ENCODE results near the gene FAM193B.

FAM193B gene

GRCh38 chr5:177557796-177558195, 3.4 kb upstream of the FAM193B start (continued):
- no peak for TF ChIP-seq TSHZ2 (CRISPR knock-in tag; IDR thresholded peaks at IDR 0.05)

- no peak for ATAC-seq
- no peak for TF ChIP-seq TOX (CRISPR knock-in tag; IDR thresholded peaks at IDR 0.05; ENCODE audit: borderline replicate concordance)
- no peak for TF ChIP-seq TCF4 (CRISPR knock-in tag; IDR thresholded peaks at IDR 0.05; ENCODE audit: borderline replicate concordance)
- no peak for TF ChIP-seq CREB5 (CRISPR knock-in tag; IDR thresholded peaks at IDR 0.05; ENCODE audit: low read depth)
- no peak for TF ChIP-seq ZC3H10 (CRISPR knock-in tag; IDR thresholded peaks at IDR 0.05)
- no peak for TF ChIP-seq SNAI2 (CRISPR knock-in tag; IDR thresholded peaks at IDR 0.05)
- no peak for TF ChIP-seq ZNF565 (CRISPR knock-in tag; conservative IDR thresholded peaks at IDR 0.05; ENCODE audit: low read depth)
- TF ChIP-seq PPARA (CRISPR knock-in tag; IDR thresholded peaks at IDR 0.05; ENCODE audit: borderline replicate concordance), result no peak
- TF ChIP-seq ZNF70 (CRISPR knock-in tag; IDR thresholded peaks at IDR 0.05), result no peak
- TF ChIP-seq CSRNP3 (CRISPR knock-in tag; IDR thresholded peaks at IDR 0.05), result no peak
- TF ChIP-seq CSDC2 (CRISPR knock-in tag; IDR thresholded peaks at IDR 0.05), result no peak
- TF ChIP-seq RARB (CRISPR knock-in tag; IDR thresholded peaks at IDR 0.05), result no peak
- TF ChIP-seq PATZ1 (CRISPR knock-in tag; IDR thresholded peaks at IDR 0.05; ENCODE audit: borderline replicate concordance), result no peak
- no peak for TF ChIP-seq ESRRG (CRISPR knock-in tag; IDR thresholded peaks at IDR 0.05)
- TF ChIP-seq POU6F1 (CRISPR knock-in tag; IDR thresholded peaks at IDR 0.05; ENCODE audit: borderline replicate concordance, low read depth), result no peak
- TF ChIP-seq GLIS3 (CRISPR knock-in tag; IDR thresholded peaks at IDR 0.05), result no peak
- no peak for TF ChIP-seq BACH2 (CRISPR knock-in tag; IDR thresholded peaks at IDR 0.05; ENCODE audit: borderline replicate concordance)
- TF ChIP-seq OSR1 (CRISPR knock-in tag; IDR thresholded peaks at IDR 0.05), result no peak
- no peak for TF ChIP-seq ISL1 (CRISPR knock-in tag; IDR thresholded peaks at IDR 0.05)
- no peak for TF ChIP-seq ARNTL (CRISPR knock-in tag; IDR thresholded peaks at IDR 0.05; ENCODE audit: borderline replicate concordance, low read depth)
- no peak for TF ChIP-seq ZFP3 (CRISPR knock-in tag; IDR thresholded peaks at IDR 0.05)
Measured at GRCh38 chr5:177557041-177557647, 2.8 kb upstream of the FAM193B start.

GRCh38 chr5:177555665-177556064, 1.3 kb upstream of the FAM193B start:
- ATAC-seq, result no peak
- no peak for TF ChIP-seq CSDC2 (CRISPR knock-in tag; IDR thresholded peaks at IDR 0.05)
- no peak for TF ChIP-seq TOX (CRISPR knock-in tag; IDR thresholded peaks at IDR 0.05; ENCODE audit: borderline replicate concordance)
- TF ChIP-seq OSR1 (CRISPR knock-in tag; IDR thresholded peaks at IDR 0.05), result no peak
- TF ChIP-seq CSRNP3 (CRISPR knock-in tag; IDR thresholded peaks at IDR 0.05), result no peak
- TF ChIP-seq POU6F1 (CRISPR knock-in tag; IDR thresholded peaks at IDR 0.05; ENCODE audit: borderline replicate concordance, low read depth), result no peak
- no peak for TF ChIP-seq ZNF565 (CRISPR knock-in tag; conservative IDR thresholded peaks at IDR 0.05; ENCODE audit: low read depth)
- TF ChIP-seq ZFP30 (CRISPR knock-in tag; IDR thresholded peaks at IDR 0.05), result no peak
- TF ChIP-seq ZNF8 (CRISPR knock-in tag; IDR thresholded peaks at IDR 0.05), result no peak
- TF ChIP-seq ZNF70 (CRISPR knock-in tag; IDR thresholded peaks at IDR 0.05), result no peak
- no peak for TF ChIP-seq TCF4 (CRISPR knock-in tag; IDR thresholded peaks at IDR 0.05; ENCODE audit: borderline replicate concordance)
- no peak for TF ChIP-seq BACH2 (CRISPR knock-in tag; IDR thresholded peaks at IDR 0.05; ENCODE audit: borderline replicate concordance)
- TF ChIP-seq PPARA (CRISPR knock-in tag; IDR thresholded peaks at IDR 0.05; ENCODE audit: borderline replicate concordance), result no peak
- TF ChIP-seq PATZ1 (CRISPR knock-in tag; IDR thresholded peaks at IDR 0.05; ENCODE audit: borderline replicate concordance), result no peak
- TF ChIP-seq ARNTL (CRISPR knock-in tag; IDR thresholded peaks at IDR 0.05; ENCODE audit: borderline replicate concordance, low read depth), result no peak
